ENCODE results near the gene KLHL36. TPM values are rescaled to one million over a fixed set of nuclear protein-coding genes. Genes with fewer than 3 reads are reported as not detected.
A peak's percentile ranks its signal among the peaks of the same experiment; 100 is the strongest.

The KLHL36 gene
- total RNA-seq (2021) = 32.2 and 36.7 TPM in 2 replicates
- long read RNA-seq, transcript KLHL36-204 (5 exons, 2,173 nt) = major isoform, 15 of 36 reads
- long read RNA-seq, partial matches to known transcripts = 8 of 36 reads
- long read RNA-seq, other reads (novel, unspliced or antisense) = 13 of 36 reads

GRCh38 chr16:84647828-84648594, at the start of gene KLHL36:
TSS of gene KLHL36 (plus strand) at chr16:84648511. CDS start at chr16:84650868, 2,357 bp downstream.
- Mint-ChIP-seq H3K36me3 (ENCODE audit: insufficient read depth in 1 of 3, low read depth in 3 of 3) (peaks cover 4 to 18% (median 5%) of the 10 kb centered on the region in 3 experiments; a peak in 6 of 7 replicates), H3K27ac (no peak within 1 kb of the TSS), H3K9me3 (no peaks in the 10 kb centered on the region), H3K27me3 (ENCODE audit: low read depth) (peaks cover 26% of the 10 kb centered on the region), H3K4me1 (peaks cover 5 to 13% of the 10 kb centered on the region in 2 experiments; a peak in 3 of 4 replicates), H3K4me3 (peak within 1 kb of the TSS; percentile 71 to 81)
- no peak within 1 kb of the TSS for H3T11ph ChIP-seq (ENCODE audit: low read length)
- no peak within 1 kb of the TSS for H3K18ac ChIP-seq (ENCODE audit: insufficient read length, low read depth, low read length)
- no peak within 1 kb of the TSS for H2BK120ac ChIP-seq (ENCODE audit: low read depth, low read length, poor library complexity, severe bottlenecking)
- H2AK5ac ChIP-seq (ENCODE audit: insufficient read length, low read length) = no peak within 1 kb of the TSS
- H2BK15ac ChIP-seq (ENCODE audit: low read depth, low read length) = no peak within 1 kb of the TSS
- no peaks in the 10 kb centered on the region for H4K20me1 ChIP-seq (ENCODE audit: control insufficient read depth, insufficient read depth, insufficient read length)
- H3K27me3 ChIP-seq (ENCODE audit: insufficient read depth, low read length) = no peaks in the 10 kb centered on the region
- no peak within 1 kb of the TSS; the same call in 1 of the 2 replicates for H3K14ac ChIP-seq (ENCODE audit: insufficient read depth, low read length)
- no peak within 1 kb of the TSS for H4K5ac ChIP-seq (ENCODE audit: insufficient read length, low read depth, low read length)
- H3K79me1 ChIP-seq (ENCODE audit: insufficient read depth, low read depth, low read length, poor library complexity, severe bottlenecking) = no peaks in the 10 kb centered on the region
- no peak within 1 kb of the TSS for H3K56ac ChIP-seq (ENCODE audit: insufficient read length, low read depth, low read length)
- no peaks in the 10 kb centered on the region for H3K9me3 ChIP-seq (ENCODE audit: control insufficient read depth, low read depth, low read length)
- no peaks in the 10 kb centered on the region for H3K4me1 ChIP-seq (ENCODE audit: insufficient read depth, low read length)
- H4K8ac ChIP-seq (replicated peaks; ENCODE audit: insufficient read length, low read depth, low read length) = no peak within 1 kb of the TSS
- no peak within 1 kb of the TSS for H4K91ac ChIP-seq (ENCODE audit: insufficient read length, low read depth, low read length)
- H2AFZ ChIP-seq (ENCODE audit: low read length) = no peak within 1 kb of the TSS
- 0 out of 3 replicates have a peak, but pooled peaks have one; percentile 11 for TF ChIP-seq CTCF (conservative IDR thresholded peaks at IDR 0.05)
- H3K27ac ChIP-seq (ENCODE audit: insufficient read length, low read depth, low read length) = no peak within 1 kb of the TSS
- no peak within 1 kb of the TSS for H2BK12ac ChIP-seq (ENCODE audit: insufficient read length, low read depth, low read length)
- DNase-seq = no peak
- H2BK5ac ChIP-seq (ENCODE audit: insufficient read length, low read length) = no peak within 1 kb of the TSS
- H3K9ac ChIP-seq (ENCODE audit: extremely low read depth, insufficient read length, low read length) = no peak within 1 kb of the TSS
- H2BK20ac ChIP-seq (ENCODE audit: low read depth, low read length, poor library complexity, severe bottlenecking) = no peak within 1 kb of the TSS
- H3K23ac ChIP-seq (ENCODE audit: insufficient read length, low read depth, low read length) = no peak within 1 kb of the TSS
- H3K23me2 ChIP-seq (ENCODE audit: insufficient read length, low read depth, low read length, poor library complexity, severe bottlenecking) = peaks cover 5% of the 10 kb centered on the region
- no CpG with 5 or more reads among the region's 77 CpGs for WGBS (ENCODE audit: extremely low coverage, insufficient read length, low lambda C conversion rate)
- H3K4ac ChIP-seq (ENCODE audit: low read depth, low read length) = no peak within 1 kb of the TSS
- no peaks in the 10 kb centered on the region; the same call in 1 of the 2 replicates for H3K79me2 ChIP-seq (ENCODE audit: insufficient read depth, low read length)
- peak within 1 kb of the TSS; percentile 61 for H3K4me2 ChIP-seq (ENCODE audit: insufficient read depth, insufficient read length, low read length)
